Right forelimb (tissue), 1 donor: Measurements from ENCODE around the gene ZNF230.
A peak's percentile ranks its signal among the peaks of the same experiment; 100 is the strongest.

Experiments
- DNase-seq: peaks from one replicate; pipeline ENCODE4 v3.0.0-alpha.2; 2018

Gene ZNF230

DNA sequence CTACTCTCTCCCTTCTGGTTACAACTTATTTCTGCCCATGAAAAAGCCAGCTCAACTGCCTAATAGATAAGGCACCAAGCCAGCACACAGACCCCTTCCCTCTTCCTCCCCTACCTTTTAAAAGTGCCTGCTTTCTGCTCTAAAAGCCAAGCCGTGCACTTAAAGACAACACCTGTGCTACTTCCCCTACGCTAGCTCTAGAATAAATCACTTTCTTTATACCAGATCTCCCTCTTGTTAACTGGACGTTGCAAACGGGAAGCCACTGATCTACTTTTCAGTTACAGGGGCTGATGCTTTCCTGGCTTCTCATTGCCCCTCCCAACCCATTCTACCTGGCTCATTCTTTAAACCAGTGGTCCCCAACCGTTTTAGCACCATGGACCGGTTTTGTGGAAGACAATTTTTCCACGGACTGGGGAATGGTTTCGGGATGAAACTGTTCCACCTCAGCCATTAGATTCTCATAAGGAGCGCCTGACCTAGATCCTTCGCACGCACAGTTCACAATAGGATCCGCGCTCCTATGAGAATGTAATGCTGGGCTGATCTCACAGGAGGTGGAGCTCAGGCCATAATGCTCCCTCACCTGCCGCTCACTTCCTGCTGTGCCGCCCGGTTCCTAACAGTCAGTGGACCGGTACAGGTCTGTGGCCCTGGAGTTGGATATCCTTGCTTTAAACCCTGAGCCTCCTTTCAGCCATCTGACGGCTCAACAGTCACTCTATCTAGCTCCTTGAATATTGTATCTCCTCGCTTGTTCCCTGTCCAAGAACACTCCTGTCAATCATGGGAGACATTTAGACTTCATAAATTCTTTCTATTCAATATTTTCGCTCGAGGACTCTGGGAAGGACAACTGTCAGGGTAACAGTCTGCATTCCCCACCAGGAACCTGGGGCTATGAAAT lies 48.2 kb downstream of the ZNF230 start:
- DNase-seq, result peak; percentile 45

DNA sequence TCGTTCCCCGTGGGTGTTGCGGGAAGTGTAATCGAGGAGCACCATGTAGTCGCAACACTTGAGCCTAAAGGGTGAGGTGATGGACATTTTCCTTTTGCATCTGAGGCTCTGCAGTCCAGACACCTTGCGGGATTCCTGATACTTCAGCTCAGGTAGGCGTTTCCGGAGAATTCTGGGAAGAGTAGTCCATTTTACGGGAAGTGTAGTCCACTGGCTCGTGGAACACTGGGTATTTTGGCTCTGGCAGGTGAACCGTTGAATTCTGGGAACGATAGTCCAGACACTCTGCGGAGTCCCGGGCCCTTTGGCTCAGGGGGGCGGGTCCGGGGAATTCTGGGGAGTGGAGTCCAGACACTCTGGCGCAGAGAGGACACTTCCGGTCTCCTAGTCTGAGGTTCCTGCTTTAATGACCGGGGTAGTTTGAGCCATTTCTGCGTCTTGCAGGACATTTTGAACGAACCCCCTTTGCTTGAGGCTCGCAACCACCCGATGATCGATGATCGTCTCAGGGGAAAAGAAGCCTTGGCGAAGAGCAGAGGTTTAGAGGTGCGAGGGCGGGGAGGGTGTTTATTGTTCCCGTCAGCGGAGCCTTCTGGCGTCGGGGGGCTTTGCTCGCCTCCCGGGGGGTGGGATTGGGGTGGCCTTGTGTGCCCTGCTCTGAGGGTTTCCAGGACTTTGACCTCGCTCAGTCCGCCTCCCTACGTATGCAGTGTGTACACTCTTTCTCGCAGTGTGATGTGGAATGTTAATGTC lies 49.1 kb downstream of the ZNF230 start, which contains the start of gene ZNF223:
TSS of gene ZNF223 (plus strand) at position 387 of the 753 bp plus-strand sequence. CDS start 3,141 bp downstream, outside the sequence.
- DNase-seq, result peak; percentile 96

DNA sequence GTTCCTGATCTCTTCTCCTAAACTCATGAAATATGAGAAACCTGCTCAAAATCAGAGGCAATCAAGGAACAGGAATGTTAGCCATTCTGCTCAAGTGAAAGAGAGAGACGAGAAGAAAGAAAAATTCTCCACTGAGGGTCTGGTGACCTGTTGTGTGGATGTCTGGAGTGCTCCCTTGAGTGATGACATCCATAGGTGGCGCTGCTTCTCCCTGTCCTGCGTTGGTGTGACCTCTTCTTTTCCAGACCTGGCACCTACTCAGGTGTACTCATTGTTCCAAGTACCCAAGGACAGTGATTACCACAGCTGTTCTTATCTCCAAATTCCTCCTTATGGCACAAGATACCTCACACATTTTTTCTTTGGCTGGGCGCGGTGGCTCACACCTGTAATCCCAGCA lies 53.1 kb downstream of the ZNF230 start:
- no peak for DNase-seq

DNA sequence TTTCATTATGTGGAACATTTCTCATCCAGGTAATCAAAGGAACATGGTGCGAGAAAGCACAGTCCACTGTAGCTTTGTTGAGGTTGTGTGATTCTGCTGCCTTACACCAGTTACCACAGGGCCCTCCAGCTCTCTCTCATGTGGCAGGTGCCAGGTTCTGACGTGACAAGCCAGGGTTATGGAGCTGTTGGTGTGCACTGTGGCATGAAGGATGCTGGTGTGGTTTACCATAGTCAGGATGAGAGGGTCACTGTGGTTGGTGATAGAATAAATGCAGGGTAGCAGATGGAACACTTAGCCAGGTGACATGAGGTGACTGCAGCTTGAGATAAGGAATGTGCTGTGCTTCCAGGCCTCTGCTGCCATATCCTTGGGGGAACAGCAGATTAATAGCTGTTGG lies 56.5 kb downstream of the ZNF230 start:
- no peak for DNase-seq

DNA sequence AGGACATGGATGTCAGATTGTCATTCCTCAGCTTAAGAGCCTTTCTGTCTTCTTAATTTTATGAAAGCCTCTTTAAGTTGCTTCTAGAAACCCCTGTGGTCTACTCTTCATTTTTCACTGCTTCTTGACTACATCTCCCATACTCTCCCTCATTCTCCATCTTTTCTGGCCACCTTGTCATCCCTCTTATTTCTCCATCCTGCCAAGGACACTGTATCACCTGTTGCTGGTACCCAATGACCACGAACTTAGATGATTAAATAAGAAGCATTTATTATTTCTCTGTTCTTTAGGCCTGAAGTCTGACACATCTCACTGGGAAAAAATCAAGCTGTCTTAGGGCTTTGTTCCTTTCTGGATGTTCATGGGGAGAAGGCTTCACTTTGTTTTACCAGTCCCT lies 58.3 kb downstream of the ZNF230 start:
- no peak for DNase-seq
